Activated CD4-positive, CD25-positive, alpha-beta regulatory T cell treated with anti-CD3 and anti-CD28 coated beads, Interleukin-2, amount 50 U/mL, for 16 hours (primary cell): Measurements from ENCODE around the gene GPRIN2.

Experiments
- DNase-seq: peaks from one replicate; pipeline ENCODE4 v3.0.0-alpha.2; 2020; ENCODE audit warnings: low read depth, low spot score

Gene GPRIN2

GRCh38 chr10:46549171-46550075 is 7.0 kb downstream of the GPRIN2 start:
- no peak for DNase-seq

- DNase-seq, result no peak
These were observed 7.9 kb downstream of the GPRIN2 start for GRCh38 chr10:46548498-46549090.

GRCh38 chr10:46547541-46548497 is 8.6 kb downstream of the GPRIN2 start:
- DNase-seq, result no peak

- no peak for DNase-seq
These were observed 9.6 kb downstream of the GPRIN2 start for GRCh38 chr10:46546591-46547540.

GRCh38 chr10:46545861-46546590 is 10.4 kb downstream of the GPRIN2 start:
- no peak for DNase-seq

GRCh38 chr10:46544989-46545791 is 11.3 kb downstream of the GPRIN2 start:
- no peak for DNase-seq

- no peak for DNase-seq
These were observed 12.7 kb downstream of the GPRIN2 start for GRCh38 chr10:46543466-46544377.

- no peak for DNase-seq
These were observed 13.6 kb downstream of the GPRIN2 start for GRCh38 chr10:46542567-46543465.

GRCh38 chr10:46541735-46542566 is 14.5 kb downstream of the GPRIN2 start:
- DNase-seq, result no peak

- no peak for DNase-seq
These were observed 15.3 kb downstream of the GPRIN2 start for GRCh38 chr10:46541017-46541661.

GRCh38 chr10:46540412-46541016 is 15.9 kb downstream of the GPRIN2 start:
- no peak for DNase-seq

- DNase-seq, result no peak
These were observed 16.7 kb downstream of the GPRIN2 start for GRCh38 chr10:46539596-46540411.

- no peak for DNase-seq
These were observed 17.6 kb downstream of the GPRIN2 start for GRCh38 chr10:46538717-46539426.

- no peak for DNase-seq
These were observed 18.3 kb downstream of the GPRIN2 start for GRCh38 chr10:46538155-46538554.
